RWPE1 (cell line): ENCODE data around the gene UBE2Q1.

ENCODE experiments used
- CTCF ChIA-PET: fragments of 350-600 bp; sonication (Branson Sonifier 250); formaldehyde crosslinking; extraction: SDS; loops from one replicate; lab custom pipeline; 2021; lab: Yijun Ruan, JAX
- POLR2A ChIA-PET: fragments of 400-600 bp; formaldehyde crosslinking; extraction: SDS; loops from one replicate; lab custom pipeline; 2020; ENCODE audit warnings: antibody characterized with exemption; ENCODE audit not compliant: low non-redundant PET; lab: Yijun Ruan, JAX
- DNase-seq: peaks from one replicate; pipeline ENCODE4 v3.0.0; 2012; ENCODE audit warnings: low spot score
- H3K27ac ChIP-seq: fragments of 450-650 bp; 2 replicates; pipeline ENCODE4 v1.5.1; 2017
- TF ChIP-seq, protein P1 (sequence below): fragments of 450-650 bp; conservative IDR thresholded peaks from 2 replicates; pipeline ENCODE4 v1.5.1; 2017; ENCODE audit warnings: low read depth, mild to moderate bottlenecking

The UBE2Q1 gene

DNA sequence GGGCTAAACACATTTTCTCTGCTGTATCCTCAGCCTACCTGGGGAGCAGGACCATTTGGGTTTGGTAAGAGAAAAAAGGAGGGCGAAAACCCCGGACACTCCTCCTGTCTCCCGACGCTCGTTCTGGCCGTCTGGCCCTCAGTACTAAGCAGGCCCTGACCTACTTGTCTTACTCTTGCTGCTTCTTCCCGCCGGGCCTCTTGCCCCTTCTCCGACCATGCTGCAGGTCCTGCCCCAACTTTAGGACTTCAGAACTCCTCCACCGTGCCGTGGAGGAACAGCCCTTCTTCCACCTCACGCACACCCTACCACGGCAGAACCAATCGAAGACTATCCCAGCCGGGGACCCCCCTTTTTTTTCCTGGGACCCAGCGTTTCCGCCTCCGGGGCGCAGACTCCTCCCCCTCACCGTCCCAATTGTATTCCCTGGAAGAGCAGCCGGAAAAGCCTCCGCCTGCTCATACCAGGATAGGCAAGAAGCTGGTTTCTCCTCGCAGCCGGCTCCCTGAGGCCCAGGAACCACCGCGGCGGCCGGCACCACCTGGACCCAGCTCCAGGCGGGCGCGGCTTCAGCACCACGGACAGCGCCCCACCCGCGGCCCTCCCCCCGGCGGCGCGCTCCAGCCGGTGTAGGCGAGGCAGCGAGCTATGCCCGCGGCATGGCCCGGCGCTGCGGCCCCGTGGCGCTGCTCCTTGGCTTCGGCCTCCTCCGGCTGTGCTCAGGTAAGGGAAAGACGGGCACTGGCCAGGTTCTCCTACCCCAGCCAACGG lies 9.1 kb upstream of the UBE2Q1 start, which contains the start of gene CHRNB2:
CHRNB2 (plus strand) TSS at position 393 of the 771 bp plus-strand sequence; CDS start at position 660, 267 bp downstream.
- TF ChIP-seq, protein P1, sequence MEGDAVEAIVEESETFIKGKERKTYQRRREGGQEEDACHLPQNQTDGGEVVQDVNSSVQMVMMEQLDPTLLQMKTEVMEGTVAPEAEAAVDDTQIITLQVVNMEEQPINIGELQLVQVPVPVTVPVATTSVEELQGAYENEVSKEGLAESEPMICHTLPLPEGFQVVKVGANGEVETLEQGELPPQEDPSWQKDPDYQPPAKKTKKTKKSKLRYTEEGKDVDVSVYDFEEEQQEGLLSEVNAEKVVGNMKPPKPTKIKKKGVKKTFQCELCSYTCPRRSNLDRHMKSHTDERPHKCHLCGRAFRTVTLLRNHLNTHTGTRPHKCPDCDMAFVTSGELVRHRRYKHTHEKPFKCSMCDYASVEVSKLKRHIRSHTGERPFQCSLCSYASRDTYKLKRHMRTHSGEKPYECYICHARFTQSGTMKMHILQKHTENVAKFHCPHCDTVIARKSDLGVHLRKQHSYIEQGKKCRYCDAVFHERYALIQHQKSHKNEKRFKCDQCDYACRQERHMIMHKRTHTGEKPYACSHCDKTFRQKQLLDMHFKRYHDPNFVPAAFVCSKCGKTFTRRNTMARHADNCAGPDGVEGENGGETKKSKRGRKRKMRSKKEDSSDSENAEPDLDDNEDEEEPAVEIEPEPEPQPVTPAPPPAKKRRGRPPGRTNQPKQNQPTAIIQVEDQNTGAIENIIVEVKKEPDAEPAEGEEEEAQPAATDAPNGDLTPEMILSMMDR = no peak
- DNase-seq = peak; percentile 83
- ChIA-PET CTCF (no interaction called here), POLR2A (interaction anchor here (0.6 kb wide), 1 partner anchor 8 kb away, joined by 3 read pairs; no protein-coding TSS in a partner anchor)
- no peak within 1 kb of the TSS for H3K27ac ChIP-seq

DNA sequence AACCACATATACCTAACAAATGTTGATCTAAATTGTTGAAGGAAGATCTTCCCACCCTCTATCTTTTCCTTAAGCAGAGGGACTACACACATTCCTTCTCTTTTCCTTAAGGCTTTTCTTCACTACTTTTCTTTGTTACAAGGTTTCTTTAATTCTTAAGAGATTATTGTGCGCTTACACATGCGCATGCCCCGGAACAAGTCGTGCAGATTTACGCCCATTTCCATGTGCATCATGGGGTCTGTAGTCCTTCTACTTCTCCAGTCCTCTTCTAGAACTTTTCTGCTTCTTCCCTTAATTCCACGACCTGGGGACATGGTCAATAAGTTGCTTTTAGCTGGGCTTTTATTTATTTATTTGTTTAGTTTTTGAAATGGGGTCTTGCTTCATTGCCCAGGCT lies 7.4 kb upstream of the UBE2Q1 start:
- TF ChIP-seq, protein P1 = no peak
- POLR2A ChIA-PET = no interaction called here
- no peak overlapping the region for H3K27ac ChIP-seq
- no peak for DNase-seq
- CTCF ChIA-PET = no interaction called here

DNA sequence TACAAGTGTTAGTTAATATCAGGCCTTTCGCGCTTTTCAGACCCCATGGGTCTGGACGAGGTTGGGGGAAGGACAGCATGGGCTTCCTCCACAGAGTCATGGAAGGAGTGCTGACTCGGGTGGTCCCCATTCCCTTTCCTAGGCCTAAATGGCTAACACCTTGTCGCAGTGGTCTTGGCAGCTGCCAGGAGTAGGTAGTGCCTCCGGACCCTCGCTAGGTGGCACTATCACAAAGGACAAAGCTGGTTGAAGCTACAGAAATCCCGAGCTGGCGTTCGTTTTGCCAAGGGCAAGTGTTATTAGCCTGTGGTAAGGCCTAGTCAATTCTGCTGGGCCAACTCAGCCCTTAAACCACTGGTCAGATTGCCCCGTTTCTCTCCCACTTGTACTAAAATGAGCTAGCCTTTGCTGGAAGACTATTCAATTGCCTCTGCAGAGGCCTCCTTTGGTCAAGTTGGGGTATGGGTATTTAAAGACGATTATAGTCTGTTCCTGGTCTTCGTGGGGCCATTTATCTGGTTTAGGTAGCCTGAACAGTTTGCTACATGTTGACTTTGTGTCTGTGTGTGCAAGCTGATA lies 1.1 kb upstream of the UBE2Q1 start:
- DNase-seq = peak; percentile 70
- peak overlapping the region; percentile 92 for H3K27ac ChIP-seq
- TF ChIP-seq, protein P1 = peak; percentile 90
- ChIA-PET CTCF (interaction anchor here (0.6 to 1.1 kb wide), 10 partner anchors 14 to 425 kb away, joined by 3 to 5 read pairs (median 3); partner anchors contain the start of gene PMVK), POLR2A (interaction anchor here (0.5 to 1.0 kb wide), 2 partner anchors 8 to 66 kb away, joined by 3 read pairs; partner anchors contain the start of gene CHRNB2)

DNA sequence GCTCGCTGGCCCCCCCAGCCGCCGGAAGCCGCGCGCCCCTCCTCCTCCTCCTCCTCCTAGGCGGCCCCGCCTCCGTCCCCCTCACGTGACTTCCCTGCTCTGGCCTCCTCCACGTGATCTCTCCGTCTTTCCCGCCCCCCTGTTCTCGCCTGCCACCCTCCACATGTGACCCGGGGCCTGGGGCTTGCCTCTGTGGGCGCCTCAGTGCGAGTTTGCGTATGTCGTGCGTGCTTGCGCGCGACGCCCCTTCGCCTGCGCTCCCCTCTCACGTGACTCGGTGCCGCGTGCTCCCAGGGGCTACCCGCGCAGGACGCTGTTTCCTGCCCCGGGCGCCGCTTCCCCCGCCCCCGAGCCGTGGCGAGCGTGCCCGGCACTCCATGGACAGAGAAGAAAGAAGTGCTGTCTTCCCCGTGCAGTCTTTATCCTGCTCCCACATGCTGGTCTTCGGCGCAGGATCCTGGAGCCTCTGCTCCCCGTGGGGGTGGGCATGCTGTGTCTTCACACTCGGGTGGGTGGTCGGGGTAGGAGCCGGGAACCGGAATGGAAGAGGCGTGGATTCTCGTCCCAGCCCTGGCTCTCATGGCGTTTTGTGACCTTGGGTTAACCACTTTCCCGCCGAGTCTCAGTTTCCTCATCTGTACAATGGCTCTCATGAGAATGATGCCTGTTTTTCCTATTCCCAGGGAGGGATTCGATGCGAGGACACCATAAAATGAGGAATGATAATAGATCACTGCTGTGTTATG lies 431 bp upstream of the UBE2Q1 start:
- DNase-seq = peak; percentile 96
- ChIA-PET CTCF (interaction anchor here (0.6 to 1.1 kb wide), 6 partner anchors 15 to 425 kb away, joined by 3 to 5 read pairs (median 3); partner anchors contain the start of gene PMVK), POLR2A (interaction anchor here (0.5 to 1.0 kb wide), 2 partner anchors 9 to 67 kb away, joined by 3 read pairs; partner anchors contain the start of gene CHRNB2)
- TF ChIP-seq, protein P1 = no peak
- H3K27ac ChIP-seq = peak overlapping the region; percentile 92

DNA sequence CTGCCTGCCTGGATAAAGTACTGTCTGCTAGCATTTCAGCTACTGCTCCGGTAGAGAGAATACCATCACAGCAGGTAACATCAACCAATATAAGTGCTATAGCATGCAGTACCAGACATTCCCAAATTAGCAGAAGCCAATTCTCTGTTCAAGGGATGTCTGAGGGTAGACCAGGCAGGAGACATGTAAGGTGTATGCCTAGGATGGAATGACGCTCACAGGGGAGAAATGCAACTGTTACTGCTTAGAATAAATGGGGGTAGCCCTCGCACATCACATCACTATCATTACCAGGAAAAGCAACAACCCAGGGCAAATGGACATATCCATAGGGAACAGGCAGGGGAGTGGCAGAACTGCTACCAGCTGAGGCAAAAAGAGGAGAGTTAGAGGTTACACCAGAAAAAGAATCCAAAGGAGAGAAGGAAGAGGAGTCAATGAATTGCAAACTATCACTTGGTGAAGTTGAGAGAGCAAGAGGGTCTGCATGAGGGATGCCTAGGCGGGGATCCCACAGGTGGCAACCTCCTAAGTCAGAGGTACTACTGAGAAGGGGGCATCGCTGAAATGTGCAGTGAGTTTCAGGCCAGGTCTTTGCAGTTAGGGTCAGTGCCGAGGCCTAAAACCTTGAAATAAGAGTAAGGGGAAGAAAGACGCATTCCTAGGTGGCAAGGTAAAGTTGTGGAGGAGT lies 1.1 kb downstream of the UBE2Q1 start:
- no peak for DNase-seq
- POLR2A ChIA-PET = no interaction called here

More for the DNA sequence above, 1.1 kb downstream of the UBE2Q1 start:
- H3K27ac ChIP-seq = peak overlapping the region; percentile 92
- CTCF ChIA-PET = no interaction called here
- TF ChIP-seq, protein P1 = no peak
